Nephron (organoid): Measurements from ENCODE around the gene SLC22A31.
"Not testable (repeated sequence)": the region's sequence is repeated elsewhere in the genome, so short reads cannot be mapped to it uniquely, and the experiment has no call there.

Experiments
- H3K27ac Mint-ChIP-seq, 3 experiments: 2 replicates each; pipeline ENCODE4 v1.8.0; 2020; ENCODE audit warnings: mixed read lengths in 3 of 3, mild to moderate bottlenecking in 2 of 3, moderate library complexity in 1 of 3
- H3K27me3 Mint-ChIP-seq: 2 replicates; pipeline ENCODE4 v1.8.0; 2021; ENCODE audit warnings: low read depth, mild to moderate bottlenecking, moderate library complexity, mixed read lengths
- H3K36me3 Mint-ChIP-seq: 2 replicates; pipeline ENCODE4 v1.8.0; 2020; ENCODE audit warnings: low read depth, mixed read lengths
- H3K4me1 Mint-ChIP-seq: 2 replicates; pipeline ENCODE4 v1.8.0; 2020; ENCODE audit warnings: mixed read lengths
- H3K4me3 Mint-ChIP-seq, 3 experiments: 2 replicates each; pipeline ENCODE4 v1.8.0; 2020; ENCODE audit warnings: mild to moderate bottlenecking in 3 of 3, mixed read lengths in 3 of 3, moderate library complexity in 2 of 3
- H3K9me3 Mint-ChIP-seq: 2 replicates; pipeline ENCODE4 v1.8.0; 2020; ENCODE audit warnings: mixed read lengths
- TF ChIP-seq, protein P1 (sequence below), 3 experiments: fragments of 200-600 bp; sonication (generic); IDR thresholded peaks; one replicate each; pipeline ENCODE4 v1.5.0; 2021; ENCODE audit warnings: antibody characterized with exemption in 3 of 3; ENCODE audit not compliant: unreplicated experiment in 3 of 3

Gene SLC22A31

GRCh38 chr16:89195521-89196171 is 4.7 kb downstream of the SLC22A31 start:
- no peak overlapping the region for H3K27ac Mint-ChIP-seq
- H3K9me3 Mint-ChIP-seq = no peaks in the 10 kb centered on the region
- H3K27me3 Mint-ChIP-seq = peaks cover 39% of the 10 kb centered on the region
- no peak overlapping the region for H3K4me3 Mint-ChIP-seq
- H3K4me1 Mint-ChIP-seq = no peaks in the 10 kb centered on the region
- TF ChIP-seq, protein P1, sequence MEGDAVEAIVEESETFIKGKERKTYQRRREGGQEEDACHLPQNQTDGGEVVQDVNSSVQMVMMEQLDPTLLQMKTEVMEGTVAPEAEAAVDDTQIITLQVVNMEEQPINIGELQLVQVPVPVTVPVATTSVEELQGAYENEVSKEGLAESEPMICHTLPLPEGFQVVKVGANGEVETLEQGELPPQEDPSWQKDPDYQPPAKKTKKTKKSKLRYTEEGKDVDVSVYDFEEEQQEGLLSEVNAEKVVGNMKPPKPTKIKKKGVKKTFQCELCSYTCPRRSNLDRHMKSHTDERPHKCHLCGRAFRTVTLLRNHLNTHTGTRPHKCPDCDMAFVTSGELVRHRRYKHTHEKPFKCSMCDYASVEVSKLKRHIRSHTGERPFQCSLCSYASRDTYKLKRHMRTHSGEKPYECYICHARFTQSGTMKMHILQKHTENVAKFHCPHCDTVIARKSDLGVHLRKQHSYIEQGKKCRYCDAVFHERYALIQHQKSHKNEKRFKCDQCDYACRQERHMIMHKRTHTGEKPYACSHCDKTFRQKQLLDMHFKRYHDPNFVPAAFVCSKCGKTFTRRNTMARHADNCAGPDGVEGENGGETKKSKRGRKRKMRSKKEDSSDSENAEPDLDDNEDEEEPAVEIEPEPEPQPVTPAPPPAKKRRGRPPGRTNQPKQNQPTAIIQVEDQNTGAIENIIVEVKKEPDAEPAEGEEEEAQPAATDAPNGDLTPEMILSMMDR (IDR thresholded peaks at IDR 0.05; ENCODE audit: unreplicated experiment in 3 of 3) = no peak
- no peaks in the 10 kb centered on the region for H3K36me3 Mint-ChIP-seq

DNA sequence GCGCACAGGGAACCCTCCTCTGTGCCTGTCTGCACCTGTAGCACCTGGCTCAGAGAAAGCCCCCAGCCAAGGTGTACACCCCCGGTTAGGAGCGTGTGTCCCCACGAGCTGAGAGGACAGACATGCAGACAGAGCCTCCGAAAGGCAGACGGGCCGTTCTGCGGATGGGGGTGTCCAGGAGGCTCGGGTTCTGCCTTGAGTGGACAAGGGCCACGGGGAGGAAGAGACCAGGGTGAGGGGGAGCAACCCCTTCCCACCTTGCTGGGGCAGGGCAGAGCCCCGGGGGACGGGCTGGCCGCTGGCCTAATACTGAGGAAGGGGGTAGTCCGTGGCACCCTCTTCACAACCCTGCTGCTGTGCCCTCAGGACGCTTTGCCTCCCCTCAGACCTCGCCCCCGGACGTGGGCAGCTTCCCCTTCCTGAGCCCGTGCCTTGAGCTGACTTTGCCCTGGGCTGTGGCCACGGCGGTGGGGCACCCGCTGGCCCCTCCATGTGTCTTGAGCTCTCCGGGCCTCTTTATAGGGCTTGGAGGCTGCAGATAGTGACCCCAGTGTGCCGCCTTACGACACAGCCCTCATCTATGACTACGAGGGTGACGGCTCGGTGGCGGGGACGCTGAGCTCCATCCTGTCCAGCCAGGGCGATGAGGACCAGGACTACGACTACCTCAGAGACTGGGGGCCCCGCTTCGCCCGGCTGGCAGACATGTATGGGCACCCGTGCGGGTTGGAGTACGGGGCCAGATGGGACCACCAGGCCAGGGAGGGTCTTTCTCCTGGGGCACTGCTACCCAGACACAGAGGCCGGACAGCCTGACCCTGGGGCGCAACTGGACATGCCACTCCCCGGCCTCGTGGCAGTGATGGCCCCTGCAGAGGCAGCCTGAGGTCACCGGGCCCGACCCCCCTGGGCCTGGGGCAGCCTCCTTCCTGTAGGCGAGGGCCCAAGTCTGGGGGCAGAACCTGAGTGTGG is 5.7 kb downstream of the SLC22A31 start:
- H3K27ac Mint-ChIP-seq = no peak overlapping the region
- H3K4me1 Mint-ChIP-seq = no peaks in the 10 kb centered on the region
- H3K9me3 Mint-ChIP-seq = no peaks in the 10 kb centered on the region
- no peaks in the 10 kb centered on the region for H3K36me3 Mint-ChIP-seq
- TF ChIP-seq, protein P1 (IDR thresholded peaks at IDR 0.05; ENCODE audit: unreplicated experiment in 3 of 3) = no peak
- H3K4me3 Mint-ChIP-seq = no peak overlapping the region
- peaks cover 33% of the 10 kb centered on the region for H3K27me3 Mint-ChIP-seq

- no peaks in the 10 kb centered on the region for H3K9me3 Mint-ChIP-seq
- H3K36me3 Mint-ChIP-seq = peaks cover 4% of the 10 kb centered on the region
- no peak overlapping the region for H3K4me3 Mint-ChIP-seq
- H3K27me3 Mint-ChIP-seq = peaks cover 28% of the 10 kb centered on the region
- TF ChIP-seq, protein P1 (IDR thresholded peaks at IDR 0.05; ENCODE audit: unreplicated experiment in 3 of 3) = no peak
- no peak overlapping the region for H3K27ac Mint-ChIP-seq
- no peaks in the 10 kb centered on the region for H3K4me1 Mint-ChIP-seq
These were observed 6.6 kb downstream of the SLC22A31 start for GRCh38 chr16:89193576-89194293.

GRCh38 chr16:89192956-89193575 is 7.3 kb downstream of the SLC22A31 start:
- peaks cover 31% of the 10 kb centered on the region for H3K27me3 Mint-ChIP-seq
- H3K27ac Mint-ChIP-seq = no peak overlapping the region
- H3K4me3 Mint-ChIP-seq = no peak overlapping the region
- TF ChIP-seq, protein P1 (IDR thresholded peaks at IDR 0.05; ENCODE audit: unreplicated experiment in 3 of 3) = no peak
- peaks cover 4% of the 10 kb centered on the region for H3K36me3 Mint-ChIP-seq
- no peaks in the 10 kb centered on the region for H3K4me1 Mint-ChIP-seq
- no peaks in the 10 kb centered on the region for H3K9me3 Mint-ChIP-seq

DNA sequence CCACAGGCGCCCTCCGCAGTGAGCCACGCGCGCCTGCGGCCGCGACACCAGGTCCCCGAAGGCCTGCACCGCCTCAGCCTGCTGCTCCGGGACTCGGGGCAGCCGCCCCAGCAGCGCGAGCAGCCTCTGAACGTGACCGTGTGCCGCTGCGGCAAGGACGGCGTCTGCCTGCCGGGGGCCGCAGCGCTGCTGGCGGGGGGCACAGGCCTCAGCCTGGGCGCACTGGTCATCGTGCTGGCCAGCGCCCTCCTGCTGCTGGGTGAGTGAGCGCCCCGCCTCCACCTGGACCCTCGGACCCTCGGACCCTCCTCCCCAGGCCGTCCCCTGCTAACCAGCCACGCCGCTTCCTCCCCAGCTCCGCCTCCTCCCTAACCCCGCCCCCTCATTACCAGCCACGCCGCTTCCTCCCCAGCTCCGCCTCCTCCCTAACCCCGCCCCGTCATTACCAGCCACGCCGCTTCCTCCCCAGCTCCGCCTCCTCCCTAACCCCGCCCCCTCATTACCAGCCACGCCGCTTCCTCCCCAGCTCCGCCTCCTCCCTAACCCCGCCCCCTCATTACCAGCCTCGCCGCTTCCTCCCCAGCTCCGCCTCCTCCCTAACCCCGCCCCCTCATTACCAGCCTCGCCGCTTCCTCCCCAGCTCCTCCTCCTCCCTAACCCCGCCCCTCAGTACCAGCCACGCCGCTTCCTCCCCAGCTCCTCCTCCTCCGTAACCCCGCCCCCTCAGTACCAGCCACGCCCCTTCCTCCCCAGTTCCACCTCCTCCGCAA is 8.0 kb downstream of the SLC22A31 start:
- H3K27ac Mint-ChIP-seq, H3K9me3 Mint-ChIP-seq, H3K4me1 Mint-ChIP-seq, H3K36me3 Mint-ChIP-seq, H3K4me3 Mint-ChIP-seq: not testable (repeated sequence)
- H3K27me3 Mint-ChIP-seq = peaks cover 25% of the 10 kb centered on the region
